CD4-positive, alpha-beta T cell treated with Interleukin-17A for 1 hour (primary cell): ENCODE measurements around the gene IDE.

Experiments used
- DNase-seq: peaks from one replicate; pipeline ENCODE4 v3.0.0-alpha.2; 2020

The IDE gene

DNA sequence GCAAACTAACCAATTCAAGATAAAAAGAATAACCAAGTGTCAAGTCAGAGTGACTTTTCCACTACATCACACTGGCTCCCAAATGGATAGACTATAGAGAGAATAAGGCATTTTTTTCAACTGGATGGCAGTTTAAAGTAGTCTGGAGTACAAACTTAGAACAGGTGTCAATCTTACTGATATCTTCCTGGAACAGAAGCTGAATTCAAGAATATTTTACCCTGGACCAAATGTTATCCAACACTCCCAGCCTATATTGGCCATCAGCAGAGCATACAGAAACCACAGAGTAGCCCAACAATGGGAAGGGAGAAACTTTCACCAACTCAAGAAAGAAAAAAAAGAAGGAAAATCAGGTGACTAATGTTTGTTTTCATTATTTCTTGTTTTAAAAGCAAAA lies 11.5 kb downstream of the IDE start:
- DNase-seq: no peak

DNA sequence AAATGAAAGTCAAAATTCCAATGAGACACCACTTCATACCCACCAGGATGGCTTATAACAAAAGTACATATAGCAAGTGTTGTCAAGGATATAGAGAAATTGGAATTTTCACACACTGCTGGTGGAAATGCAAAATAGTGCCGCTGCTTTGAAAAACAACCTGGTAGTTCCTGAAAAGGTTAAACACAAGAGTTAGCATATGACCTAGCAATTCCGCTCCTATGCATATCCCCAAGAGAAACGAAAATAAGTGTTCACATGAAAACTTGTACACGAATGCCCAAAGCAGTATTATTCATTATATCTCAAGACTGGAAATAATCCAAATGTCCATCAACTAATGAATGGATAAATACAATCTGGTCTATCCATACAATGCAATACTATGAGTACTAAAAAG lies 14.8 kb downstream of the IDE start:
- no peak for DNase-seq

DNA sequence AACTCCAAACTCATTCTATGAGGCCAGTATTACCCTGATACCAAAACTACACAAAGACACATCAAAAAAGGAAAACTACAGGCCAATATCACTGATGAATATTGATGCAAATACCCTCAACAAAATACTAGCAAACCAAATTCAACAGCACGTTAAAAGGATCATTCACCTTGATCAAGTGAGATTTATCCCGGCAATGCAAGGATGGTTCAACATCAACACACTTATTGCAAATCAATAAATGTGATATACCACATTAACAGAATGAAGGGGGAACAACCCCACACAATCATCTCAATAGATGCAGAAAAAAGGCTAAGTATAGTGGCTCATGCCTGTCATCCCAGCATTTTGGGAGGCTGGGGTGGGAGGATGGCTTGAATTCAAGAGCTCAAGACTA lies 19.9 kb downstream of the IDE start:
- no peak for DNase-seq

DNA sequence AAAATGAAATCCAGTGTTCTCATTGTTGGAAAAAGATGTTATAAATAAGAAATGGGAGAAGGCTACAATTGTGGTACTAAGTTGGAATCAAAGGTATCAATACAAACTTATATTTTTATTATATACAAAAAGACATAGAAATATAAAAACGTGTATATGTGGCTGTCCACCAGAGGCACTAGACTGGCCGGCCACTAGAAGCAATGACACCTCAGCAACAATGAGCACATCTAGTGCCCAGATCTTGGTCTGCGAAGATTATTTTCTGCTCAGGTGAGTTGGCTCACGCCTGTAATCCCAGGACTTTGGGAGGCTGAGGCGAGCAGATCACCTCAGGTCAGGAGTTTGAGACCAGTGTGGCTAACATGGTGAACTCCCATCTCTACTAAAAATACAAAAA lies 21.6 kb downstream of the IDE start:
- no peak for DNase-seq

DNA sequence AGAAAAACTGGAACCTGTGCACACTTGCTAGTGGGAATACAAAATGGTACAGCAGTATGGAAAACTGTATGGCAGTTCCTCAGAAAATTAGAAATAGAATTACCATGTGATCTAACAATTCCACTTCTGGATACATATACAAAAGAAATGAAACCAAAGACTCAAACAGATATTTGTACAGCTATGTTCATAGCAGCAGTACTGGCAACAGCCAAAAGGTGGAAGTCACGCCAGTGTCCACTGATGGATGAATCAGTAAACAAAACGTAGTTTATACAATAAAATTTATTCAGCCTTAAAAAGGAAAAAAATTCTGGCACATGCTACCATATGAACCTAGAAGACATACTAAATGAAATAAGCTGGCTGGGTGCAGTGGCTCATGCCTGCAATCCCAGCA lies 23.0 kb downstream of the IDE start:
- DNase-seq: no peak

DNA sequence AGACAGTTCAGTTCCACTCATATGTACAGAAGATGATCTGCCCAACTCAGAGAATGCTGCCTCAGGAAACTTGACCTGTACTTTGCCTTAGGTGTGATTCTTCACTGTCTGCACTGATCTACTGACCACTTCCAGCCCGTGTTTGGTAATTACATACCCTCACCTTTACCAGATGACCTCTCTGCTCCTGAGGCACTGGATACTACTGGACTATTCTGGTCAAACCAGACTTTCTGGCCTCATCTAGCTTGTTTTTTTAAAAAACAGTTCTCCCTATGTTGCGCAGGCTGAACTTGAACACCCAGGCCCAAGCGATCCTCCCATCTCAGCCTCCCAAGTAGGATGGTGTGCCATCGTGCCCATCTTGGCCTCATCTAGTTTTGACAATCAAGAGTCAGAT lies 26.2 kb downstream of the IDE start:
- DNase-seq: no peak

DNA sequence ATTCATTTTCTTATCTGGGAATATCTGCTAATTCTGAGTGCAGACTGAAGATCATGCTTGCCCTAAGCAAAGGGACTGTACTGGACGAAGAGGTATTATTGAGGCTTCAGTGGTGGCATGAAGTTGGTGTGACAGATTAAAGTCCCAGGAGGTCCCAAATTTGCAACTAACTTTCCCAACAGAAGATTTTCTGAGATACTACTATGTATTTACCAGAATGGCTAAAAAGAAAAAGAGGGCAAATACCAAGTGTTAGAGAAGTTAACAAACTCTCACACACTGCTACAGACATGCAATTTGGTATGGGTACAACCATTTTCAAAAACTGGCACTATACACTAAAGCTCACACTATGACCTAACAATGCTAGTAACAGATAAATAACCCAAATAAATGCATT lies 28.3 kb downstream of the IDE start:
- DNase-seq: no peak

DNA sequence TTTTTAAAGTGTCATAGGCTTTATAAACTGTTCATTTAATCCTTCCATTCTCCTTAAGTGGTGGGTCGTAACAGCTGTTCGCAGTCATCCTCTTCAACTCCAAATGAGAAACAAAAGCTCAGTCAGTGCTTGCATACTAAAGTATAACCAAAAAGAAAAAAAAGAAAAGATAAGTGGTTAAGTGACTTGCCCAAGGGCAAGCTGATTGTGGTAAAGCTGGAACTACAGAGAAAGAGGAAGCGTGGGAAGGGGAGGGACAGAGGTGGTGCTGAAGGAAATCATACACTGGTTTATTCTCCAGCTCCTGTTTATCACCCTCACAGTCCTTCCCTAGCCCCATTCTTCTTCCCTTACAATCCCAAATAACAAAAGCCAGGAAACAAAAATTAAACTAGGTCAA lies 29.6 kb downstream of the IDE start:
- peak; percentile 3 for DNase-seq

DNA sequence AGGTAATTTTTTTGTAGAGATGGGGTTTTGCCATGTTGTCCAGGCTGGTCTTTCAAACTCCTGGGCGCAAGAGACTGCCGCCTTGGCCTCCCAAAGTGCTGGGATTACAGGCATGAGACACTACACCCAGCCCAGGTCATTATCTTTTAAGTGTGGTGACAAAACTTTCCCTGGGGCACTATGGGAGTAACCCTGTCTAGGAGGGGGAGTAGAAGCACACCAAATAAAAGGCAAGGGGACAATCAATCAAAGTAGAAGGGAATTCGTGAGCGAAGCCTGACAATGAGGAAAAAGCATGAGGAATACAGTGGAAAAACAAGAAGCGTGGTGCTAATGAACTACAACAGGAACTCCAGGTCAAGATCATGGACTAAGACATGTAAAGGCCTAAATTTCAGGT lies 31.4 kb downstream of the IDE start:
- no peak for DNase-seq

DNA sequence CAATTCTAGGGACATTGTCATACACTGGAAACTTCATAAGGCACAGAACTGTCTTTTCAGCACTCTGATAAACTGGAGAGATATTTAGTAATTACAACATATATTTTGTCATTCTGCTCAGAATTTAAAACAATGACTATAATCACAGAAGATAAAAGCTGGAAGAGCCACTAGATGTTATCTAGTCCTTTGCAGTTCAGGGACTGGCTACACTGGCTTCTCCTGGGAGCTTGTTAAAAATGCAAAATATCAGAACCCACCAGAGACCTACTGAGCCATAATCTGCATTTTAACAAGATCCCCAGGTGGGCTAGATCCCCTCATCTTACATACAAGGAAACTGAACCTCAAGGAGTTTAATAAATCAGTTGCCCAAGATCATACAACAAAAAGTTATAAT lies 32.3 kb downstream of the IDE start:
- no peak for DNase-seq

DNA sequence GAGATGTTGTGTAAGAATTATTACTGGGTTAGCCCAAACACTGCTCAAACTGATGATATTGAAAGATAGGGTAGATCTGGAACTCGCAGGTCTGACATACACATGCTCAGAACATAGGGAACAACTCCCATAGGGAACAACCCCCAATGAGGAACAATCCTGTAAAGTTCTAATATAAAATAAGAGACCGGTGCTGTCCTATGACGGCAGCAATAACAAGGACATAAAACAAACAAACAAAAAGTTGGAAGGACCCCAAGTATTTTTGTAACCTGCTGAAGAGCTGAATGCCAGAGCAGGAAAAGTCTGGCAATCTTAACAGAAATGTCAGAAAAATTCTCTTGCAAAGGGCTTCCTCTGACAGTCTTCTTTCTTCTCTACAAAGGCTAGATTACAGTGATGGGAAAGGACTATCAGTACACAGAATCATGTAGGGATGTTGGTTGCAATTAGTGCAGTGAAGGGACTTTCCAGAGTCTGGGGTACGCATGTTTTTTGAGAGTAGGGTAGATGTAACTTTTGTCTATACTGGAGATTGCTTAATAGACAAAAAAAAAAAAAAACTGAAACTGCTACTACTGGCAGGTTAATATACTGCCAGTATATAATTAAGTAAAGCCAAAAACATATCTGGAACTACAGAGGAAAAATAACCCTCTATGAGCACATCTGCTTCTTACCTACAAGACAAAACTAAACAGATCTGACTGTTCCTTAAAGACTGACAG lies 35.5 kb downstream of the IDE start:
- no peak for DNase-seq

DNA sequence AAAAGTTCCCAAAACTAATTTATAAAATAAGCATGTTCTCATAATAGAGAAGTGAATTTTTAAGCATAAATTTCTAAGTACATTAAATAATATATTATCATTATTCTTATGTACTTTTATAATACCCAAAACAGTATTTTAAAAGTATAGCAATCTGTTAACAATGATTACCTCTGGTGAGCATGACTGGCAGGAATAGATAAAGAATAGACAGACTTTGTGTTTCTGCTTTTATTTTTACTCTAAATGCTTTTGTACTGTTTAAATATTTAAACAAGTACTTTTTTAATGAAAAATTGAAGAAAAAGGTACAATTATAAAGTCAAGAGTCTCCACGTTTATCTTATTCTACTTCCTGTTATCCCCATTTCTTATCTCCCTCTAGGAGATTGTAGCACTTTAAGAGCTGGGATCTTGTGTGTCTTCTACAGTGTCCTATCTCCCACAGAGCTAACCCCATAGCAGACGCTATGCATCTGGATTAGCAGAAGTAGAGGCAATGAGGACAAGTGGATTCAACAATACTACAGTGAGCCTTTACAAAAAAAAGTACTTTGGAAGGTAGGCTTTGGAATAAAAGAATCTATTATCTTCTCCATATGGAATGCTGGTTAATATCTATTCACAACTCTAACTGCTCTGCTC lies 42.9 kb downstream of the IDE start:
- DNase-seq: no peak

DNA sequence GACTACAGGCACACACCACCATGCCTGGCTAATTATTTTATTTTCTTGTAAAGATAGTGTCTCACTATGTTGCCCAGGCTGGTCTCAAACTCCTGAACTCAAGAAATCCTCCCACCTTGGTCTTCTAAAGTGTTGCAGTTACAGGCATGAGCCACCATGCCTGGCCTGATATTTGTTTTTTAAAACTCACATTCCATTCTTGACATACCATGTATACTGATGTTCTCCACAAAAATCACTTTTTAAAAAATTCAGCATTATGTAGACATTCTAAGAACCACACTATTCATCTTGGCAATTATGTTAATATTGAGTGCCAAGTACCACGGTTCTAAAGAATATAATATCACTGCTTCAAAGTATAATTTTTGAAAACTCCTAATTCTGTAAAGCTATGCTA lies 43.5 kb downstream of the IDE start:
- no peak for DNase-seq

DNA sequence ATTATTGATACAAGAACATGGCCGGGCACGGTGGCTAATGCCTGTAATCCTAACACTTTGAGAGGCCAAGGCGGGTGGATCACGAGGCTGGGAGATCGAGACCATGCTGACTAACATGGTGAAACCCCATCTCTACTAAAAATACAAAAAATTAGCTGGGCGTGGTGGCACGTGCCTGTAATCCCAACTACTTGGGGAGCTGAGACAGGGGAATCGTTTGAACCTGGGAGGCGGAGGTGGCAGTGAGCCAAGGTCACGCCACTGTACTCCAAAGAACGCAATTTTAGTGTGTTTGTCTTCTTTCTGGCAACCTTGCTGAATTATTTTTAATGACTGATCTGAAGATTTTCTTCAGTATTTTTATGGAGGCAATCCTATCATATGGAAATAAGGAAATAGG lies 46.2 kb downstream of the IDE start:
- no peak for DNase-seq

DNA sequence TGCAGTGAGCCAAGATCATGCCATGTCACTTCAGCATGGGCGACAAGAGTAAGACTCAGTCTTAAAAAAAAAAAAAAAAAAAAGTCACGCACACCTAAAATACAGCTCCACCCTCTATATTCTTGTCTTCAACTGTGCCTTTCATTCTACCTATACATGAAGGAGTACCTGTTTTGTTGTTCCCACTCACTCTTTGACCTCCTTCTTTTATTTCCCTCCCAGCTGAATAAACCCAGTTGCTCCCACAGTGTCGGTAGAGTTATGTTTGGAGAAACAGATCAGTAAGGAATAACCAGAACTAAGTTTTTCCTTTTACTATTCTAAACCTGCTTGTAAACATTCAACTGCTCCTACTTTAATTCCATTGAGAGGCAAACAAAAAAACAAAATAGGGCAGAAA lies 50.3 kb downstream of the IDE start:
- DNase-seq: no peak

DNA sequence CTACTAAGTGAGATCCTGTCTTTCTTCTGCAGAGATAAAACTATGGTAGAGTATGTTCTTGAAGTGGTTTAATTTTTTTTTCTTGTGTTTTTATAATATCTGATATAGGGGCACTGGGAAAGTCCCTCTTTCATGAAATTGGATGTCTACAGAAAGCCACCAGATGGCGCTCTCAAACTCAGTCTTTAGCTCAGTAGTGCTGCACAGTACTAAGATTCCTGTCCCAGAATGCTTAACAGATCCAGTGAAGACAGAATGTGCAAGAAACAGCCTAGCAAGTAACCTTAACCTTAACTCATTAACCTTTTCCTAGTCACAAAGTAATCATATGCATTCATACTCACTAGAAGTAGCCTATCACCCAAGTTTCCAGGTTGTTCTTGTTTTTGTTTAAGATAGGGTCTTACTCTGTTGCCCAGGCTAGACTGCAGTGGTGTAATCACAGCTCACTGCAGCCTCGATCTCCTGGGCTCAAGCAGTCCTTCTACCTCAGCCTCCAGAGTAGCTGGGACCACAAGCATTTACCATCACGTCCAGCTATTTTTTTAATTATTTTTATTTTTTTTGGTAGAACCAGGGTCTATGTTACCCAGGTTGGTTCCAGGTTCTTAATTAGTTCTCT lies 56.7 kb downstream of the IDE start:
- DNase-seq: peak; percentile 84

DNA sequence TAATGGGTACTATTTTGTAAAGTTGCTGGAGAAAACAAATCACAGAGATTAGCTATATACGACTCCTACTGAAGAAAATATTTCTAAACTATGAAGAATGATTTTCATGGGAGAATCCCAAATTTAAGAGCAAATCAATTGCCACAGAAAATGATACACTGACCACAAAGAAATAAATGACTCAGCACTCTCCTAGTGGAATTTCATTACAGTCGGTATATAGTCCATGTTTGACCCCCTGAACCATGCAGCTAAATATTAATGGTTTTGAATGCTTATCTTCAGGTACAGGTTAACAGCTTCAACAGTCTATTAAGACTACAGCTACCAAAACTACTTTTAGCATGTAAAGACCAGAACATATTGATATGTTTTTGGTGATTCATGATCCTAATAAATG lies 65.0 kb downstream of the IDE start:
- DNase-seq: no peak

DNA sequence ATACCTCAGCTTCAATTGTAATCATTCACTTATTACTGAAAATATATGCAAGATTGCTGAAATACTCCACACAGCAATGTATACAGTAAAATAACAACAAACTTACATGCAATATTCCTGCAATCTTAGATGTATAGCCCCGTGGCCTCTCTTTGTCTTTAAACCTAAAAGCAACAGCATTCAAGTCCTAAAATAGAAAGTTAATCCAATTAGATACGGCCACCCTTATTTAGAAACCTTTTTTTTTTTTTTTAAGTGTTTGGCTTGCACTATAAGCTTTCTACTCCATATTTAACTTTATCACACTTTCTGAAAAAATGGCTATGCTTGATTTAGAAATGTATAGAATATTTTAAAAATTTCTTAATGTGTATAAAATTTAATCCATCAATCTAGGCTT lies 67.6 kb downstream of the IDE start:
- no peak for DNase-seq

DNA sequence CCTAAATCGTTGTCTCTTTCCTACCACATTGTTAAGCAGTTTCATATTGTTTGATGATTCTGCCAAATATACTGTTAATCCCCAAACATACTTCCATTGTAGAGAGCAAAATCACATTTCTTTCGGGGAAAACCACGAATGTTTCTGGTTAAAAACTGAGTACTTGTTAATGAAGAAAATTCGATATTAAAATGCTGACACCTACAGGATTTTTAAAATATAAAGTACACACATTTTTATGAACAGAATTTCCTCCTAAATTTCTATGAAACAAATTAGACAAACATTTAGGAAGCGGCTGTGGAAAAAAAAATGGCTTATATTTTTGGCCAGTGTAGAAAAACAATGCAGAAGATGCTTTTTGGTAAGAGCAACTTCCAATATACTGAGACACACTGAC lies 68.8 kb downstream of the IDE start:
- no peak for DNase-seq

DNA sequence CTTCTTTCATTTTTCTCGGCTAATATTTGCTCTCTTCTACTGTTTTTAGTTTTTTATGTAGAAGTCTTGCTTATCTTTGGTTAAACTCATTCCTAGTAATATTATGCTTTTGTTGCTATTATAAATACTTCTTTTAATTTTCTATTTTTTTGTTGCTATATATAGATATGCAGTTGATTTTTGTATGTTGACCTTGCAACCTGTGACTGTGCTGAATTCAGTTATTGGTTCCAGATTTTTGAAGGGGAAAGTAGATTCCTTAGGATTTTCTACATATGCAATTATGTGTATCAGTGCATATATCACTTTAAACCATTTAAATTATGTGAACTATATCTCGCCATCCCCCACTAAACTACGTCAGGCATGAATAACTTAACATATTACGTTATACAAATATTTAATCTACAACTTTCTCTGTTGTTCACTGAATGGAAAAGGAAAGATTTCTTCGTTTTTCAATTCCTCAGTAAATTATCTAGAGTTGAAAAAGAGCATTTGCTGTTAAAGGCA lies 71.5 kb downstream of the IDE start:
- DNase-seq: no peak

DNA sequence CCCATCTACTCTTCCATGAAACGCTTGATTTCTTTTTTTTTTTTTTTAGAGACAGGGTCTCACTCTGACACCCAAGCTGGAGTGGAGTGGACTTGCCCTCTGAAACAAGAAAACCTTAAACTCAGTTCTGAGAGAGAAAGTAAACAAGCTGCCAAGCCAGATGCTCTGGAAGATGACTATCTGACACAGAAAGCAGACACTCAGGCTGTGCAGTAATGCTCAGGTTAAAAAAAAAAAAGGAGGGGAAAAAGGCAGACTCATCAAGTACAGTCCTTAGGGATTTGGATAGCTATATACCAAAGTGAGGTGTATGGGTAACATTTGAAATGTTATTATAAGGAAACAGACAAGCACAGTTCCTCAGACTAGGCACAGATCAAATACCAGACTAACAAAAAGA lies 80.5 kb downstream of the IDE start:
- DNase-seq: no peak

DNA sequence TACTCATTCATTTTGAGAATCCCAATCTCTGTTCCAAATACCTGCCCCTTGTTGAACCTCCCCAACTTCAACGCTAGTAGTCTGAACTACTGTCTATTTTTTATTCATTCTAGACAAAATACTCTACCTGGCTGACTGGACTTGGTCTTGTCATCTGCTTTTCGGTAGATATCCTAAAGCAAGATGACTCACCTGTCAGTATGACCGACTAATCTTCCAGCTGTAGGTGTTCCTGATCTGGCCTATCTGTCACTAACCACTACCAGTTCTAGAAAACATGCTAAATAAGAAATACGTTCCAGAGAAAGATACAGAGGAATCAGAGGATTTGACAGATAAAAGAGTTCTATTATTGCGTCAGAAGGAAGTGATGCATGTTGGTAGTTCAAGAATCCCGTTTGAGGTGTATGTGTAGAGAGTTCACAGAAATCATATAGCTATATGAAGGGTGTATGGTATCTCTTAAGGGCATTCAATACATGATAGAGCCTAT lies 81.1 kb downstream of the IDE start:
- no peak for DNase-seq

DNA sequence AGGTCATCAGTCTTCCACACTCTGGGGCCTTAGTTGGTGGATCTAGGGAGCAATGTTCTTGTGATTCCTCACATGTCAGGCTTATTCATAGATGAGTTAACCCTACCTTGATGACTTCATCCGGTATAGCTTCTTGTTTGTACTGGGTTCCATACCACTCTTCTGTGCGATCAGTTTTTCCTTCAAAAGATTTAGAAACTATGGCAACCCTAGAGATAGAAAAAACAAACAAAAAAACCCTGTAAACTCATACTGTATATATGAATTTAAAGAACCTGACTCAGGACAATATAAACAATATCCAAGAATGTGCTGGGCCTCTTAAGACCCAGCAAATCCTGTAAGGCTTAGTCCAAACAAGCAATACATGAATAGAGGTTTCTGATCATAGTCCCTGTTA lies 83.5 kb downstream of the IDE start:
- DNase-seq: no peak

DNA sequence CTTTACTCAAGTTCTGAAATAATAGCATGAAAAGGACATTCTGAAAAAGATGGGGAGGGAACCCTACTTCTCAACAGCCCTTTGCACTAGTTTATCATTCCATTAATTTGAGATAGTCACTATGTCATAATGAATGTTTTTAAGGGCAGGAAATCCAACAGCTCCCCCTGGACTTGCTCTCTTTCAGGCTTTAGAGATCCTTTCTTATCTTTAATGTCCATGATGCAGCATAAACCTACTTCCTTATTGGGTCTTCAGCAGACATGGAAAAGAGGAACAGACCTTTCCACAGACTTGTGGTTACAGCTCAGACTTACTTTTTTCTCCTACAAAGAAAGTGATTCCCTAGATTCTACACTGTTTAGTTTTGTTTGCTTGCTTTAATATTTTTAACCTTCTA lies 87.3 kb downstream of the IDE start:
- no peak for DNase-seq
